Stimulated activated CD4-positive, alpha-beta T cell treated with anti-CD3 and anti-CD28 coated beads, TNF-alpha, amount 100 ng/mL, for 1 hour (primary cell): ENCODE results near the gene PRKAG2.
"Not testable (repeated sequence)": the region's sequence is repeated elsewhere in the genome, so short reads cannot be mapped to it uniquely, and the experiment has no call there.

Experiments
- DNase-seq, 3 donors: peaks; one replicate each; pipeline ENCODE4 v3.0.0-alpha.2; 2020; ENCODE audit warnings: low read depth in 3 of 3, low spot score in 1 of 3

PRKAG2 gene

GRCh38 chr7:151790830-151791620 lies 85.9 kb downstream of the PRKAG2 start:
- DNase-seq: no peak

- DNase-seq: no peak
These were observed 86.7 kb downstream of the PRKAG2 start for GRCh38 chr7:151790095-151790829.

- DNase-seq: no peak
These were observed 87.5 kb downstream of the PRKAG2 start for GRCh38 chr7:151789380-151789947.

- no peak for DNase-seq
These were observed 89.6 kb downstream of the PRKAG2 start for GRCh38 chr7:151787348-151787747.

GRCh38 chr7:151786936-151787335 lies 90.0 kb downstream of the PRKAG2 start:
- no peak for DNase-seq

GRCh38 chr7:151786241-151786640 lies 90.7 kb downstream of the PRKAG2 start:
- no peak for DNase-seq

GRCh38 chr7:151785681-151785965 lies 91.3 kb downstream of the PRKAG2 start:
- no peak for DNase-seq

- DNase-seq: no peak
These were observed 91.8 kb downstream of the PRKAG2 start for GRCh38 chr7:151784853-151785680.

GRCh38 chr7:151783958-151784575 lies 92.8 kb downstream of the PRKAG2 start:
- no peak for DNase-seq

GRCh38 chr7:151782598-151783448 lies 94.1 kb downstream of the PRKAG2 start:
- DNase-seq: peak; percentile 12 to 60 (median 44)

GRCh38 chr7:151782256-151782597 lies 94.7 kb downstream of the PRKAG2 start:
- DNase-seq: not testable (repeated sequence)

- no peak for DNase-seq
These were observed 95.6 kb downstream of the PRKAG2 start for GRCh38 chr7:151781161-151781845.

- no peak for DNase-seq
These were observed 96.3 kb downstream of the PRKAG2 start for GRCh38 chr7:151780631-151781030.

GRCh38 chr7:151779678-151780077 lies 97.2 kb downstream of the PRKAG2 start:
- no peak for DNase-seq

- no peak for DNase-seq
These were observed 97.7 kb downstream of the PRKAG2 start for GRCh38 chr7:151779255-151779654.

- DNase-seq: no peak
These were observed 98.8 kb downstream of the PRKAG2 start for GRCh38 chr7:151777908-151778670.

- DNase-seq: no peak
These were observed 99.4 kb downstream of the PRKAG2 start for GRCh38 chr7:151777495-151777880.

GRCh38 chr7:151776876-151777494 lies 99.9 kb downstream of the PRKAG2 start:
- DNase-seq: no peak
